ENCODE measurements around the gene VPREB3.

- TF ChIP-seq CTCF (IDR thresholded peaks at IDR 0.05) = no peak
- TF ChIP-seq POLR2A (IDR thresholded peaks at IDR 0.05) = no peak
Measured at GRCh38 chr22:23789638-23790037, 35.4 kb upstream of the VPREB3 start.
